ENCODE data around the gene CCDC57.

DNA sequence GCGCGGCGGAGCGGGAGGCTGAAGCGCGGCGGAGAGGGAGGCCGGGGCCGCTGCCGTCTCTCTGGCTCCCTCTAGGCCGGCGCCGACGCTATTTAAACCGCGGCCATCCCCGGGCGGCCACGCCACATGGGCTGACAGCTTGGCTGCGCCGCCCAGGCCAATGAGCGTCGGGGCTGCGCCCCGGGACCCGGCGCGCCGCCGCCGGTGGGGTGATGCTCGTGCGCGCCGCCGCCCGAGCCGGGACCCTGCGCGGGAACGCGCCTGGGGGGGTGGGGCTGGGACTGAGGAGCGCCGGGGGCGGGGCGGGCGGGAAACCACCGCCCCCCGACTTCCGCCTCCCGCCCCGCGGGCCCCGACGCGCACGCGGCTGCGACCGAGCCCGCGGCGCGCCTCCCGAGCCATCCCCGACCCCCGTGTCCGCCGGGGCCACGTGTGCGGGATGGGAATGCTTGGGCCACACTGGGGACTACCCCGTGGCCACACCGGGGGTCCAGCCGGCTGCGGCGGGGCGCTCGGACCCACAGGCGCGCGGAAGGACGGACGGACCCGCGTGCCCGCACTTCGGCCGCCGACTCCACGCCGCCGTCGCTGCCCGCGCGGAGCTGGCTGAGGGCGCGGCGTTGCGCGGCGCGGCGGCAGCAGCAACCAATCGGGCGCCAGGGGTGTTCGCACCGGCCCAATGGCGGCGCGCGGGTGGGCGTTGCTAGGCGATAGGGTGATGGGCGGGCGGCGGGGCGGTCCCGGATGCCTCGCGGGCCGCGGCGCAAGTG, 114.3 kb downstream of the CCDC57 start, which contains the start of gene FASN:
- TF ChIP-seq TAF1 (IDR thresholded peaks at IDR 0.05; ENCODE audit: borderline replicate concordance, insufficient read depth, low read length): peak; percentile 97
- peak; percentile 93 for TF ChIP-seq POLR2AphosphoS5 (IDR thresholded peaks at IDR 0.05; ENCODE audit: low read depth, low read length)
- TF ChIP-seq, protein P1, sequence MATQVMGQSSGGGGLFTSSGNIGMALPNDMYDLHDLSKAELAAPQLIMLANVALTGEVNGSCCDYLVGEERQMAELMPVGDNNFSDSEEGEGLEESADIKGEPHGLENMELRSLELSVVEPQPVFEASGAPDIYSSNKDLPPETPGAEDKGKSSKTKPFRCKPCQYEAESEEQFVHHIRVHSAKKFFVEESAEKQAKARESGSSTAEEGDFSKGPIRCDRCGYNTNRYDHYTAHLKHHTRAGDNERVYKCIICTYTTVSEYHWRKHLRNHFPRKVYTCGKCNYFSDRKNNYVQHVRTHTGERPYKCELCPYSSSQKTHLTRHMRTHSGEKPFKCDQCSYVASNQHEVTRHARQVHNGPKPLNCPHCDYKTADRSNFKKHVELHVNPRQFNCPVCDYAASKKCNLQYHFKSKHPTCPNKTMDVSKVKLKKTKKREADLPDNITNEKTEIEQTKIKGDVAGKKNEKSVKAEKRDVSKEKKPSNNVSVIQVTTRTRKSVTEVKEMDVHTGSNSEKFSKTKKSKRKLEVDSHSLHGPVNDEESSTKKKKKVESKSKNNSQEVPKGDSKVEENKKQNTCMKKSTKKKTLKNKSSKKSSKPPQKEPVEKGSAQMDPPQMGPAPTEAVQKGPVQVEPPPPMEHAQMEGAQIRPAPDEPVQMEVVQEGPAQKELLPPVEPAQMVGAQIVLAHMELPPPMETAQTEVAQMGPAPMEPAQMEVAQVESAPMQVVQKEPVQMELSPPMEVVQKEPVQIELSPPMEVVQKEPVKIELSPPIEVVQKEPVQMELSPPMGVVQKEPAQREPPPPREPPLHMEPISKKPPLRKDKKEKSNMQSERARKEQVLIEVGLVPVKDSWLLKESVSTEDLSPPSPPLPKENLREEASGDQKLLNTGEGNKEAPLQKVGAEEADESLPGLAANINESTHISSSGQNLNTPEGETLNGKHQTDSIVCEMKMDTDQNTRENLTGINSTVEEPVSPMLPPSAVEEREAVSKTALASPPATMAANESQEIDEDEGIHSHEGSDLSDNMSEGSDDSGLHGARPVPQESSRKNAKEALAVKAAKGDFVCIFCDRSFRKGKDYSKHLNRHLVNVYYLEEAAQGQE (IDR thresholded peaks at IDR 0.05; ENCODE audit: insufficient read depth in 1 of 2, low read depth in 2 of 2, low read length in 2 of 2): peak; percentile 36 to 42; a peak in 1 of 4 replicates
- peak; percentile 86; the same call in 1 of the 2 replicates for TF ChIP-seq SIN3A (IDR thresholded peaks at IDR 0.05; ENCODE audit: borderline replicate concordance, insufficient read depth, low read length)
- no peak for TF ChIP-seq FOXP2 (optimal IDR thresholded peaks at IDR 0.05; ENCODE audit: borderline replicate concordance, extremely low read depth, extremely low read length, insufficient read depth)

Data from PFSK-1 (cell line).